Esophagus squamous epithelium (tissue), 4 donors: ENCODE results near the gene EEF1AKMT1.

ENCODE experiments used
- CTCF ChIP-seq, 6 experiments: fragments of 450-650 bp in 4 of 6; fragments of 200-600 bp in 2 of 6; sonication (generic) in 2 of 6; IDR thresholded peaks; one replicate each; pipeline ENCODE4 v1.5.1; 2016 to 2019; ENCODE audit warnings: antibody characterized with exemption in 6 of 6, mild to moderate bottlenecking in 4 of 6, moderate library complexity in 4 of 6
- POLR2A ChIP-seq, 4 donors: fragments of 450-650 bp; IDR thresholded peaks; one replicate each; pipeline ENCODE4 v1.6.1; 2017; ENCODE audit warnings: antibody characterized with exemption in 4 of 4, mild to moderate bottlenecking in 4 of 4, moderate library complexity in 3 of 4

DNA sequence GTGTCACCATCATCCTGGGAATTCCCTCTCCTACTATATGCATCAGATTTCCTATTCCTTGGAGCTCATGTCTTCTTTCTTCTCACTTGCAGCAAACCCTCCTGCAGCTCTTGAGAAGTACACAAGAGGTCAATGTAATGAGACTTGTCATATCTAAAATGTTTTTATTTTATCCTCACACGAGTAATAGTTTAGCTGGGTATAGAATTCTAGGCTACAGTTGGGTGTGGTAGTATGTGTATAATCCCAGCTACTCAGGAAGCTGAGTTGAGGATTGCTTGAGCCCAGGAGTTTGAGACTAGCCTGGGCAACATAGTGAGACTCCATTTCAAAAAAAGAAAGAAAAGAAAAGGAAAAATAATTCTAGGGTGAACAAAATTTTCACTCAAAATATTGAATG lies 24.4 kb downstream of the EEF1AKMT1 start:
- no peak for TF ChIP-seq POLR2A (IDR thresholded peaks at IDR 0.05)
- no peak for TF ChIP-seq CTCF (IDR thresholded peaks at IDR 0.05)
